IMR-90 (cell line): ENCODE data around the gene UPB1.

ENCODE experiments used
- BHLHE40 ChIP-seq: fragments of 150-350 bp; IDR thresholded peaks from 2 replicates; pipeline ENCODE4 v1.6.1; 2016; ENCODE audit warnings: mild to moderate bottlenecking, low read depth, low read length
- CEBPB ChIP-seq: IDR thresholded peaks from 2 replicates; pipeline ENCODE4 v1.6.1; 2012; ENCODE audit warnings: low read depth, low read length, improper control_type of control experiment
- CHD1 ChIP-seq: IDR thresholded peaks from 2 replicates; pipeline ENCODE4 v1.6.1; 2012; ENCODE audit warnings: low read depth, low read length, improper control_type of control experiment
- FOS ChIP-seq: fragments of 150-350 bp; IDR thresholded peaks from 2 replicates; pipeline ENCODE4 v1.6.1; 2016; ENCODE audit warnings: low read depth, low read length
- MAFK ChIP-seq: IDR thresholded peaks from 2 replicates; pipeline ENCODE4 v1.6.1; 2012; ENCODE audit warnings: low read depth, low read length, improper control_type of control experiment
- MAZ ChIP-seq: IDR thresholded peaks from 2 replicates; pipeline ENCODE4 v1.6.1; 2012; ENCODE audit warnings: low read depth, mild to moderate bottlenecking, low read length, improper control_type of control experiment, moderate library complexity, borderline replicate concordance
- MXI1 ChIP-seq: IDR thresholded peaks from 2 replicates; pipeline ENCODE4 v1.6.1; 2012; ENCODE audit warnings: low read depth, mild to moderate bottlenecking, low read length, moderate library complexity, borderline replicate concordance
- POLR2A ChIP-seq: IDR thresholded peaks from 2 replicates; pipeline ENCODE4 v1.6.1; 2012; ENCODE audit warnings: mild to moderate bottlenecking, low read depth, low read length
- RAD21 ChIP-seq: IDR thresholded peaks from 2 replicates; pipeline ENCODE4 v1.6.1; 2012; ENCODE audit warnings: low read length, improper control_type of control experiment
- RCOR1 ChIP-seq: IDR thresholded peaks from 2 replicates; pipeline ENCODE4 v1.6.1; 2012; ENCODE audit warnings: mild to moderate bottlenecking, low read length, improper control_type of control experiment; ENCODE audit not compliant: insufficient replicate concordance
- SMC3 ChIP-seq: fragments of 150-350 bp; IDR thresholded peaks from 2 replicates; pipeline ENCODE4 v1.6.1; 2016; ENCODE audit warnings: low read depth, mild to moderate bottlenecking, antibody characterized with exemption, low read length, moderate library complexity
- TF ChIP-seq, protein P1 (sequence below): conservative IDR thresholded peaks from 2 replicates; pipeline ENCODE4 v1.5.1; 2012; ENCODE audit warnings: mild to moderate bottlenecking, low read depth, low read length, improper control_type of control experiment
- TF ChIP-seq, protein P2 (sequence below): fragments of 150-350 bp; IDR thresholded peaks from 2 replicates; pipeline ENCODE4 v1.6.1; 2017; ENCODE audit warnings: mild to moderate bottlenecking, antibody characterized with exemption, low read length, low read depth

DNA sequence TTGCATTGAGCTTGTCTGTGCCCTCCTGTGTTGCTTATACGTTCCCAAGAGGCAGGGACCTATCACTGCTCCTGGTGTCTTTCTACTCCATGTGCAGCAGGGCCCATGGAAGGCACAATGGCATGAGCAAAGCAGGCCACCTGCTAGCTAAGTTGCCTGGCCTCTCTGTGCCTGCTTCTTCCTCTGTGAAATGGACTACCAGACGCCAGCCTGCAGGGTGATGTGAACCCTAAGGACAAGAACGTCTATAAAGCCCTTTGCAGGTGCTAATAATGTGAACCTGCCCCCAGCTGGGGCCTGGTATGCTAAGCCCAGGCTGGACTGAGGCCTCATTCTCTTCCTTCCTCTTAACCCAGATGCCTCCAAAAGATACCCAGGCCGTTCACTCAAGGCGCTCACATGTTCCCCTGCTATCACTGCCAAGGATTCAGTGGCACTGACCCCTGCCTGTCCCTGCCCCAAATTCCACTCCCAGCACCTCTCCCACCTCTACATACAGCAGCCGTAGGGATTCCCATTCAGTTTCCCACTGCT is 55.8 kb downstream of the UPB1 start:
- TF ChIP-seq POLR2A (no peak), CEBPB (no peak), RAD21 (no peak), SMC3 (no peak), RCOR1 (no peak), MXI1 (no peak), FOS (no peak), MAZ (no peak), MAFK (no peak), BHLHE40 (no peak), CHD1 (no peak)
- TF ChIP-seq, protein P1, sequence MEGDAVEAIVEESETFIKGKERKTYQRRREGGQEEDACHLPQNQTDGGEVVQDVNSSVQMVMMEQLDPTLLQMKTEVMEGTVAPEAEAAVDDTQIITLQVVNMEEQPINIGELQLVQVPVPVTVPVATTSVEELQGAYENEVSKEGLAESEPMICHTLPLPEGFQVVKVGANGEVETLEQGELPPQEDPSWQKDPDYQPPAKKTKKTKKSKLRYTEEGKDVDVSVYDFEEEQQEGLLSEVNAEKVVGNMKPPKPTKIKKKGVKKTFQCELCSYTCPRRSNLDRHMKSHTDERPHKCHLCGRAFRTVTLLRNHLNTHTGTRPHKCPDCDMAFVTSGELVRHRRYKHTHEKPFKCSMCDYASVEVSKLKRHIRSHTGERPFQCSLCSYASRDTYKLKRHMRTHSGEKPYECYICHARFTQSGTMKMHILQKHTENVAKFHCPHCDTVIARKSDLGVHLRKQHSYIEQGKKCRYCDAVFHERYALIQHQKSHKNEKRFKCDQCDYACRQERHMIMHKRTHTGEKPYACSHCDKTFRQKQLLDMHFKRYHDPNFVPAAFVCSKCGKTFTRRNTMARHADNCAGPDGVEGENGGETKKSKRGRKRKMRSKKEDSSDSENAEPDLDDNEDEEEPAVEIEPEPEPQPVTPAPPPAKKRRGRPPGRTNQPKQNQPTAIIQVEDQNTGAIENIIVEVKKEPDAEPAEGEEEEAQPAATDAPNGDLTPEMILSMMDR = no peak
- TF ChIP-seq, protein P2, sequence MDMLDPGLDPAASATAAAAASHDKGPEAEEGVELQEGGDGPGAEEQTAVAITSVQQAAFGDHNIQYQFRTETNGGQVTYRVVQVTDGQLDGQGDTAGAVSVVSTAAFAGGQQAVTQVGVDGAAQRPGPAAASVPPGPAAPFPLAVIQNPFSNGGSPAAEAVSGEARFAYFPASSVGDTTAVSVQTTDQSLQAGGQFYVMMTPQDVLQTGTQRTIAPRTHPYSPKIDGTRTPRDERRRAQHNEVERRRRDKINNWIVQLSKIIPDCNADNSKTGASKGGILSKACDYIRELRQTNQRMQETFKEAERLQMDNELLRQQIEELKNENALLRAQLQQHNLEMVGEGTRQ = no peak
